RKO (cell line): ENCODE data around the gene CCDC154.

Experiments
- DNase-seq: peaks from one replicate; pipeline ENCODE4 v3.0.0-alpha.2; 2016; ENCODE audit warnings: low spot score

The CCDC154 gene

DNA sequence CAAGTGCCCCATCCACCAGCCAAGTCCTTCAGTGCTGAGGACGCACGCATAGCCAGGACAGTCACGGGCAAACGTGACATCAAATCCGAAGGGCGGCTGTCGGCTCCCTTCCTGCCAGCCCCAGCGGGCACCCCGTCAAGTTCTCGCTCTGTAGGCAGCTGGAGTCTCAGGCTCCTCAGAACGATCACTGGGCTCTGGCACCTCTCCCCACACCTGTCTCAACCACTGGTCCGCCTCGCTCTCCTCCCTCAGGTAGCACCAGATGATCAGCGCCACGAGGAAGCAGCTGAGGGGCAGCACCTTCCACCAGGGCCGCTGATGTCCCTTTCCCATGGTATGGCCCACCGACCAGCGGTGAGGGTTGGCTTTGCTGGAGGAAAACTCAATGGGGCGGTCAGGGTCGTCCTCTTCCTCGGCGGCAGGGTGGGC, 24.2 kb downstream of the CCDC154 start:
- peak; percentile 50 for DNase-seq

DNA sequence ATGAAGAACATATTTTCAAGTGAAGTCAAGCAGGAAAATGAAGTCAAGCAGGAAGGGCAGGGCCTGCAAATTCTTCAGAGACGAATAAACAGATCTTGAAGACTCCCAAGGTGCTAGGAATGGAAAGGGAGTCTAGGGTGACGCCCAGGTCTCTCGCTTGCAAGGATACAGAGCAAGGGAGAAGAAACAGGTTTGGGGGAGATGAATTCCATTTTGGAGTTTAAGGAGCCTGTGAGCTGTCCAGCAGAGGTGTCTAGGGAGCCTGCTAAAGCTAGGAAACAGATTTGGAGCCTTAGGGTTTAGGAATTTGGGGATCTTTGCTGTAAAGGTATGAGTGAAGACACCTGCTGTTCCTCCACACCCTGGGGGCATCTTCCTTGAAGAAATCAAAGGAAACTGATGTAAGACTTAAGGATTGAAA, 27.8 kb downstream of the CCDC154 start:
- DNase-seq: no peak

DNA sequence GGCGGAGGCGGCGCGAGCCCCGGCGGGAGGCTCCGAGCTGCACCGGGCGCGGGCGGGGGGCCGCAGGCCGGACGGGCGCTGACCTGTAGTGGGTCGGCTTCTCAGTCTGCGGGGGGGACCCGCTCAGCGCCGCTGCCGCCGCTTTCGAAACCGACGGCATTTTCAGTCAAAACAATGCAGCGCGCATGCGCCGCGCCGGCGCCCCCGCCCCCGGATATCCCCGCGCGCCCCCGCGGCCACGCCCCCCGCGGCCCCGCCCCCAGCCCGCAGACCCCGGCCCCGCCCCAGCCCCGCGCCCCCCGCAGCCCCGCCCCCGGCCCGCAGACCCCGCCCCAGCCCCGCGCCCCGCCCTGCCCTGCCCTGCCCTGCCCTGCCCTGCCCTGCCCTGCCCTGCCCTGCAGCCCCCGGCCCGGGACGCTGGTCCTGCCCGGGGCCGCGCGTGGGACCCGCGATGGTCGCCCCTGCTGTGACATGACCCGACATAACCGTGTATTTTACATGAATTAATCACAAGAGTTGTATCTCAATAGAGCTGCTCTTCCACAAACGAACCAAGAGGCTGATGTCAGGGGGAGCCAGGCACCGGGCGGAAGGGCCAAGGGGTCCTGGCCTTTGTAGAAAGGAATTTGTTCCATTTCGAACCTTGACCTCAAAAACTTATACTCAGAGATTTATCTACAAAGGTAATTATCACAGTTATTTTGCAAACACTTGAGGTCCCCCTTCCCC, 29.7 kb downstream of the CCDC154 start, which contains the start of gene UNKL:
TSS of gene UNKL (minus strand) at position 173 of the 729 bp plus-strand sequence. CDS start at position 160, 13 bp downstream.
- DNase-seq: peak; percentile 60

DNA sequence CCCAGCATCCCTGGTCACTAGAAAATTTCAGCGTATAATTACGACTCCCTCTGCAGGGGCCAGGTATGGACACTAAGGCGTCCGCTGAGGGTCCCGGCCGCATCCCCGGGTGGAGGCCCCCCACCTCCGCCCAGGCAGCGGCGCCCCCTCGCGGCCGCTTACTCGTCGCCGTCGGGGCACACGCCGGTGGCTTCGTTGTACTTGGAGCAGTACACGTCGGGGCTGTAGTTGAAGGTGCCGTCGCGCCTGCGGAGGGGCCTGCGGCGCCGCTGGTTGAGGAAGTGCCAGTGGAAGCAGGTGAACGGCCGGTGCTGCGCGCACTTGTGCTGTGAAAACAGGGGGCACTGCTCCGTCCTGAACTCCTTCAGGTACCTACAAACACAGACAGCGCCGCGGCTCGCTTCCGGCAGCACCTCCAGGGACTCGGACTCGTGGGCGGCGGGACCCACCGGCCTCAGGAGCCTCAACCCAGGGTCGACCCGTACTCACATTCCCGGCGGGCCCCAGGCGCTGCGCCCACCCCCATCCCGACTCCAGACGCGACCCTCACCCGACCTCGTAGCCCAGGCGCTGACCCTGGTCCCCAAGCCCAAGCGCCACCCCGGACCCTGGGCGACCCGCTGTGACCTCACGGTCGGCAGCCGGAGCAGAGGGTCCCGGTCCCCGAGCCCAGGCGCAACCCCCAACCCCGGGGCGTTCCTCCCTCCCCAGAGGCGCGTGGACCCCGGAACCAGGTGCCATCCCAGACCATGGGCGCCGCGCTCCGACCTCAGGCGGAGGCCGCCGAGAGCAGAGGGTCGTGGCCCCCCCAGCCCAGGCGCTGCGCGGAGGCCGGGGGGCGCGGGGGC, 30.4 kb downstream of the CCDC154 start:
- DNase-seq: peak; percentile 44

DNA sequence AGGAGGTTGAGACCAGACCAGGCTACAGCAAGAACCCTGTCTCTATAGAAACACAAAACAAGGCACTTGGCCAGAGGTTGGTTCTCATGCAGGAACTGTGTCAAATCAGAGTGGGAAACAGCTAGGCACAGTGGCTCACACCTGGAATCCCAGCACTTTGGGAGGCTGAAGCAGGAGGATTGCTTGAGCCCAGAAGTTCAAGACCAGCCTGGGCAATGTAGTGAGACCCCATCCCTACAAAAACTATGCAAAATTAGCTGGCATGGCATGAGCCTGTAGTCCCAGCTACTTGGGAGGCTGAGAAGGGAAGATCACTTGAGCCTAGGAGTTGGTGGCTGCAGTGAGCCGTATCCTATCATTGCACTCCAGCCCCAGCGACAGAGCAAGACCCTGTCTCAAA, 31.5 kb downstream of the CCDC154 start:
- DNase-seq: no peak

DNA sequence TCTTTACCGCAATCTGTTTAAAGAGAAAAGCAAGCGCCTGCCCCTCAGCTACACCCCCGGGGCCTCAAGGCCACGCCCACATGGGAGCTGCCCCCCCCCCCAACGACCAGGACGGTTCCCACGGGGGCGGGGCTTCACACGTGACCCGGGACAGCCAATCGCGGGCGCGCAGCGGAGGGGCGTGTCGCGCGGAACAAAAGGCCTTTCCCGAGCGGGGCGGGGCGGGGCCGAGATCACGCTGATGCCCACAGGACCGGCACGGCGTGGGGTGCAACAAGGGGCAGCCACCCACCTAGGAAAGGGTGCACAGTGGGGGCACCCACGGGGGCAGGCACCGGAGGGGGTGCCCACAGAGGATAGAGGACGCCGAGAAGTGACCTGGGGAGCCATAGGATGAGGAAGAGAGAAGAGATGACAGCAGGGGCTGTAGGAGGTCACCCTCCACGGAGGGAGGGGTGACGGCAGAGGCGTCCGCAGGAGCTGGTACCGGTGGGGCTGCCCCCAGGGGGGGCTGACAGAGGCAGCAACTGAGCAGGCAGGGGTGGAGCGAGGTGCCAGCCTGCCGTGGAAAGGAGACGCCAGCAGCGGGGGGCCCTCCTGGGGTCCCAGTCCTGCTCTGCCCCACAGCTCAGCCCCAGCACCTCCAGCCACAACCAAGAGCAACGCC, 36.1 kb downstream of the CCDC154 start:
- peak; percentile 86 for DNase-seq

DNA sequence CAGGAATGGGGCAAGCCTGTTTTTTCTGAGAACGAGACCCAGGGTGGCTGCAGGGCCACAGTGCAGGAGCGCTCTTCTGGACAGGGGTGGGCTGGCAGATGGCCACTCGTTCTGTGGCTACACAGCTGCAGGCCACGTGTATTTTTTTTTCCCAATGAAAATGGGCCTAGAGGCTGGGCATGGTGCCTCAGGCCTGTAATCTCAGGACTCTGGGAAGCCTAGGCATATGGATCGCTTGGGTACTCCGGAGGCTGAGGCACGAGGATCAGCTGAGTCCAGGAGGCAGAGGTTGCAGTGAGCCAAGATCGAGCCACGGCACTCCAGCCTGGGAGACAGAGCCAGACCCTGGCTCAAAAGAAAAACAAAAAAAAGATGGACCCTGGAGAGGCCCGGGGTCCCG, 36.6 kb downstream of the CCDC154 start:
- no peak for DNase-seq

DNA sequence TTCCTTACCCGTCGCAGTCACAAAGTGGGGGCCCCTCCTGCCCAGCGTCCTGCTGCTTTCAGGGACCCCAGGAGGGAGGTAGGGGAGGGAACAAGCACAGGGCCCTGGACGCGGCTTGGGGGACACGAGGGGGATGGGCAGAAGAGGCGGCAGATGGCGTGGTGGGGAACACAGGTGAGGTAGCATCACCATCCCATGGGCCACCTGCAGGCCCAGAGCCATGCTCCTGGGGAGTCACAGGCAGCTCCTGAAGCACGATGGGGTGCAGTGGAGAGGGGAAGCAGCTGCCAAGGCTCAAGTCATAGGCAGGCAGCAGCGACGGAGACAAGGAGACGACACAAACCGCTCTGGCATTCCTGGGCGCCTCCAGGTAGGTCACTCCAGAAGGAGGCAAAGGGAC, 40.6 kb downstream of the CCDC154 start:
- no peak for DNase-seq

DNA sequence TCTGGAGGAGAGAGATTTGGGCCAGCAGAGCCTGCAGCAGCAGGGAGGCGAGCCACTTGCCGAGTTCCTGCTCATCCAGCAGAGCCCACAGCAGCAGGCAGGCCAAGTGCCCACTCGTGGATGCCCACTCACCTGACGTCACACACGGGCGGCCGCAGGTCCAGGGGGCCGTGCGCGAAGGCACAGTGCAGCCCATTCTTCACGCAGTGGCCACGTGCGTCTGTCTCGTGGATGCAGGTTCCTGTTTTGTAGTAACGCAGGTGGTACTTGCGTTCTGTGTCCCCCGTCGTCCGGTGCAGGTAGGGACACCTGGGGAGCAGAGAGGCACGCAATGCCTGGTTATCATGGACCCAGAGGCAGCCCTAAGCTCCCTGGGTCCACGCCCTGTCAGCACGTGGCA, 41.3 kb downstream of the CCDC154 start:
- DNase-seq: no peak

DNA sequence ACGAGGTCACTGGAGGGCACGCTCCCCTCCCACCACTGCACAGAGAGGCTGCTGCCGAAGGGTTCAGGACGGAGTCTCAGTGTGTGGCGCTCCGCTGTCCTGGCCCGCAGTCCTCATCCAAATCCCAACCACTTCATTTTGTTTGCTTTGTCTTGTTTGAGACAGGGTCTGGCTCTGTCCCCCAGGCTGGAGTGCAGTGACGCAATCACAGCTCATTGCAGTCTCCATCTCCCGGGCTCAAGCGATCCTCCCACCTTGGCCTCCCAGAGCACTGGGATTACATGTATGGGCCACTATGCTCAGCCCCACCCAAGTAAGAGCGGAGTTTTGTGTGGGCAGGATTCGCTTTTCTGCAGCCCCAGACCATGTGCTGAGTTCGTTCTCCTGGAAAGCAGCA, 42.6 kb downstream of the CCDC154 start:
- no peak for DNase-seq

DNA sequence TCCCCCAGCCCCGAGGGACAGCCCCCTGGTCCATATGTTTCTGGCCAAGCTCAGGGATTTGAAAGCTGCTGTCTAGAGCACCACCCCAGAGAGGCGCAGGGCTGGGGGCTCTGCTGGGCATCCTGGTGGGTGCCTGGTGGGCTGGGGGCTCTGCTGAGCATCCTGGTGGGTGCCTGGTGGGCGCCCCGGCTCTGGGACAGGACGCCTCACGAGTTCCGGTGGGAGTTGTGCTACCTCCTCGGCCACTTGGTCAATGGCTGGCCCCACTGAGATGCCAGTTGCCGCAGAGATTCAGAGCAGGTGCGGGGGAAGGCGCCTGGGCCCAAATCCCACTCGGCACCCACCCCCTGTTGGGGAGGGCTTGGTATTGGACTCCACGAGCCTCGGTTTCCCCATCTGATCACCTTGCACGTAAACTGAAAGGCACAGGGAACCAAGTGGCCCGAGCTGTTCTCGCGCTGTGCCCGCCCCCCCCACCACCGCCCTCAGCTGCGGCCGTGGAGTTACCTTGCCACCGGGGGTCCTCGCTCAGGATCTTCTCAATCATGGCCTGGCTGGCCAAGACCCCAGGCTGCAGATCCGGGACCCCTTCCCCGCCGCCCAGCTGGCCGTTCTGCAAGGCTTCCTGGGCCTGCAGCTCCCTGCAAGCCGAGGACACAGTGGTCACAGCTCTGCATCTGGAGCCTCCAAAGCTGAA, 43.1 kb downstream of the CCDC154 start:
- no peak for DNase-seq

DNA sequence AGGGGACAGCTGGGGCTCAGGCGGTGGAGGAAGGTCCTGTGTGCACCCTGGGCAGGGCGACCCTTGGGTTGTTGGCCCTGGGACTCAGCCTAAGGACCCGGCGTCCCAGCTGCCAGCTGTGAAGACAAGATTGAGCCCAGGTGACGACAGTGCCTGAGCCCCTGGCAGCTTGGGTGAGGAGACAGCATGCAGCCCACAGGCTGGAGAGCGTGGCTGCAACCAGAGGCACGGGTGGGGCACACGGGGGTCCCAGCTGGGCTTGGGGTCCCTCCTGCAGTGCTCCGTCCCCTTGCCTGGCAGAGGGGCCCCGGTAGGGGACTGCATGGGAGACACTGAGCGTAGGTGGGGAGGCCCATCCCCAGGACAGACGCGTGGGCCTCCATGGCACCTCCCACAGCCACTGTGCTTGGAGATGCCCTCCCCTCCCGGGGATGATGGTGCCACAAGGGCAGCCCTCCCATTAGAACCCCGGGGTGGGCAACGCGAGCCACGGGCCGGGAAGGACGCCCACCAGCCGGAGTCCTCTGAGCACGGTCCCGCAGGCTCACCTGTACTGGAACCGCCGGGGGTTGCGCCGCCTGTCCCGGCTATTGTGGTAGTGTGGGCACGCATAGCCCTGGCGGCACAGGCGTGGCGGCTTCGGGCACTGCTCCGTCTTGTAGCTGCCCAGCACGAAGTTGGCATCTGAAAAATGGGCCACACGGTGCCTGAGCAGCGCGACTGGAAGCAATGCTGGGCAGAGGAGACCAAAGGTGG, 45.4 kb downstream of the CCDC154 start:
- DNase-seq: no peak

DNA sequence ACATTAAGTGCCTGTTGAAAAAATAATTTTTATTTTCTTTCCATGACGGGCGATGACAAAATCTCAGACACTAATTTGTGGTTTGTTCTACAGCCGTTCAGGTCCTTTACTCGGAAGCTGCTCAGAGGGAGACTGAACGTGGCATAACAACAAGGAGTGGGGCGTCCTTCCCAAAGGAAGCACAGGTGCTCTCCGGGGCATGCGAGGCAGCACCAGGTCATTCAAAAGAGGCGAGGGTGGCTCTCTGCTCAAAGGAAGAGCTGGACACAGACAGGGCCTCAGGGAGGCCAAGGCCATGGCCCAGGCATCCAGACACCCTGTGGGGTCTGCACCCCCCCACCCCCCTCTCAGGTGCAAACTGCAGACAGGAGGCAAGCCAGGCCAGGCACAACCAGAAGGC, 46.0 kb downstream of the CCDC154 start:
- DNase-seq: no peak

DNA sequence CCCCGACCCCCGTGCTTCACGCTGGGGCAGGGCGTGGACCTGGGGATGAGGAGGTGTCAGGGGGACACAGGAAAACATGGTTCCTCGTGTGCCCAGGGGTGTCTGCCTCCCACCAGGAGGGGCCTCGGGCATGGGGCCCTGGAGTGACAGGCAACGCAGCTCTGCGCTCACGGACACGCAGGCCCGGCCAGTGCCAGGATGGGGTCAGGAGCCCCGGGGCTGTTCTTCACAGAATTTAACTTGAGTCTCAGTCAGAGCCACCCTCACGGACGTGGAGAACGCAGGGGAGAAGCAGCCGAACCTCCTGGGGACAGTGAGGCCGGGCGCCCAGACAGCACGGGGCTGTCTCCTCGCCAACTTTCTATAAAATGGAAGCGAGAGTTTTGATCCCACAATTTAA, 46.6 kb downstream of the CCDC154 start:
- DNase-seq: no peak

DNA sequence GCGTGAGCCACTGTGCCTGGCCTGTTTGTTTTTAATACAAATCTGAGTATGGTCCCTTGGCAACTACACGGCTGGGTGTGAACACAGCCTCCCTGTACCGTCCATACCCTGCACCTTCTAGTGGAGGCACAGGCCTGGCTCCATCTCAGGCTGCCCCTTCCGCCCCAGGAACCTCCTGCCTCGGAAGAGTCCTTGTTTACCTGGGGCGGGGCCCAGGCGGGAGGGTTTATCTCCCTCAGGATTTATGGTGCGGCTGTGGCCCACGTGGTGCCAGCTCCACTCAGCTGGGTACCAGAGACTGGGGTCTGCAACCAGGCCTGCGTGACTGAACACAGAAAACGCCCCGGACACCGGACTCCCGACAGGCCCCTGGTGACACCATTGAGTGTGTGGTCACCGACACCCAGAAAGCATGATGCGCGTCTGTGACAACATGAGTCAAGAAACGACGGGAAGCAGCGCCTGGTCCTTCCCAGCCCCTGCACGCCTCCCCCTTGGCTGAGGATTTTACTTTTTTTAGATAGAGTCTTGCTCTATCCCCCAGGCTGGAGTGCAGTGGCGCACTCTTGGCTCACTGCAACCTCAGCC, 48.8 kb downstream of the CCDC154 start:
- no peak for DNase-seq

DNA sequence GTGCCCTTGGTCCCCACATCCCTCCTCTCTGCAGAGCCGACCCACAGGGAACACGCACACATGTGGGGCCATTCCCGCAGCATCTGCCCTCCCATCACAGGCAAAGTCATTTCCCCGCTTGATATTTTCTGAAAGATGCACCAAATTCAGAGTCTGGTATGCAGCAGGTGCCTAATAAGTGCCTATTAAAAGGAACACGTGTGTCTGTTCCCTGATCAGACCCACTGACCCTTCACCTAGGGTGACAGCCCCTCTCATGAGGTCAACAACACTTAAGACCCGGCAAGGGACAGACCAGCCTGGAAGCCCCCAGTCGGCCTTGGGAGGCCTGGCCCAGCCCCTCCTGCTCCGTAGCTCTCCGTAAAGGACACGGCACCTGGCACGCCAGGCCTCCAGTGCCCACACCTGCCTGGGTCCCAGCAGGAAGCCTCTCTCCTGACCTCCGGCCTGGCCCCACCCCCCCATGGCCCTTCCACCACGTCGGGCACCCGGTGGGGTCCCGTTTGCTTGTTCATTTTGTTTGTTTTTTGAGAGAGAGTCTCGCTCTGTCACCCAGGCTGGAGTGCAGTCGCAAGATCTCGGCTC, 49.9 kb downstream of the CCDC154 start:
- no peak for DNase-seq

DNA sequence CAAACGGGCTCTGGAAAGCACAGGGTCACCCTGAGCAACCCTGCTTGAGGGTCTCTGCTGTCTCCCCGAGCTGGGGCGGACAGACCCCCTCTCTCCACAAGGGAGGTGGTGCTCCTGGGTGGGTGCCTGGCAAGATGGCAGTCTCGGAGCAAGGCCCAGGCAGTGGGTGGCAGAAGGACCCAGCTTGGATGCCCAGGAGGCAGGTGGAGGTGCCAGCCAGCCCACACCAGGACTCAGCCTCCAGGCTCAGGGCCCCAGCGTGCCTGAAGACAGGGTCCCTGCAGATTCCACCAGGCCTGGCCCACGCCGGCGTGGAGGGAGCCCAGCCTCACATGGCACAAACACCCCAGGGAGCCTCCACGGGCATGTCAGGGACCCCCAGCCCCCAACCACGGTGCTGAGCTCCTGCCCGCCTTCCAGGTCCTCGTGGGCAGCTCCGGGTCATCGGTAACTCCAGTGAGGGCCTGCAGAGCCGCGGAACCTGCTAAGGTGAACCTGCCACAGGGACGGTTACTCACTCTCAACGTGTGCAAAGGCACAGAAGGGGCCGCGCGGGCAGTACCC, 50.7 kb downstream of the CCDC154 start:
- DNase-seq: no peak

DNA sequence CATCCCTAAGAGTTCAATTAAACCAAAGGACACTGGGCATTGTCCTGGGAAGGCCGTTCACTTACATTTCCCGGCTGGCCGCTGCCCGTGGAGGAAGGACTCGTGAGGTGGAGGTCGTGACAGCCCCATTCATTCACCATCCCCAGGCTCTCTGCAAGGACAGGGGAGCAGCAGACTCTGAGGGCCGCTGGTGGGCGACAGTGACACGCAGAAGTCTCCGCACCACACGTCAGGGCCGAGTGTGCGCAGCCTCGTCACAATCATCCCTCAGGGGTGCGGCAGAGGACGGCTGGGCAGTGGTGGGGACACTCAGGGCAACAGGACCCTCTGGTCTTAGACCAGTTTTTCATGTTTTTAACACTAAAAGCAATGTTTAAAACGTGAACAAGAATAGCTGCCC, 51.5 kb downstream of the CCDC154 start:
- DNase-seq: no peak

DNA sequence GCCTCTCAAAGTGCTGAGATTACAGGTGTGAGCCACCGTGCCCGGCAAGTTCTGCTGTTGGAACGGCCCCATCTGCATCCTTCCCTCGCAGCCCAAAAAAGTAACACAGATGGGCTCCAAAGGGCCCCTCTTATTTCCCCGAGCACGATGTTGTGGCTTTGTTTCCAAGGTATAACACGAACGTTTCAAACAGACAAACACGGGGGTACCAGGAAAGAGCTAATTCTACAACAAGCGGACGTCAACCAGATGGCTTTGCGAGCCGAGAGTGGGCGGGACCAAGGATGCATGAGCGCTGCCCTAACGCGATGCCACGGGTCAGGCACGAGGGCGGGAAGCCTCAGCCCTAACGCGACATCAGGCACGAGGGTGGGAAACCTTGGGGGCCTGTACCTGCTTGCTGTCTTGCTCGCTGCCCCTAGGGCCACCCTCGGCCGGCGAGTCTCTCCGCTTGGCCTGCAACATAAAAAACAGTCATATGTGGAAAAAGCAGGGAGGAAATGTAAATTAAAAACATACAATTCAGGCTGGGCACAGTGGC, 54.0 kb downstream of the CCDC154 start:
- no peak for DNase-seq

DNA sequence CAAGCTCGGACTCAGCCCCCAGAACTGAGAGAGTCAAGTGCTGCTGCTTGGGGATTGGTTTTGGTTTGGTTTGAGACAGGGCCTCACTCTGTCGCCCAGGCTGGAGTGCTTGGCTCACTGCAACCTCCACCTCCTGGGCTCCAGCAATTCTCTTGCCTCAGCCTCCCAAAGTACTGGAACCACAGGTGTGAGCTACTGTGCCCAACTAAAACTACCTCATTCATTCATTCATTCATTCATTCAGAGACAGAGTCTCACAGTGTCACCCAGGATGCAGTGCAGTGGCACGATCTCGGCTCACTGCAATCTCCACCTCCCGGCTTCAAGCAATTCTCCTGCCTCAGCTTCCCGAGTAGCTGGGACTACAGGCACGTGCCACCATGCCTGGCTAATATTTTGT, 54.6 kb downstream of the CCDC154 start:
- DNase-seq: no peak
